Karpas-422 (cell line): ENCODE data around the gene RNF8. TPM values are rescaled to one million over a fixed set of nuclear protein-coding genes. Genes with fewer than 3 reads are reported as not detected.
A peak's percentile ranks its signal among the peaks of the same experiment; 100 is the strongest.
"Not testable (repeated sequence)": the region's sequence is repeated elsewhere in the genome, so short reads cannot be mapped to it uniquely, and the experiment has no call there.

Experiments used
- DNase-seq: peaks from one replicate; pipeline ENCODE4 v3.0.0-alpha.2; 2015
- H2AFZ ChIP-seq: fragments of 200-600 bp; sonication (generic); 2 replicates; pipeline ENCODE4 v1.6.1; 2014; ENCODE audit warnings: antibody characterized with exemption, low read length, mixed read lengths
- H3K27ac ChIP-seq: fragments of 200-600 bp; sonication (generic); 2 replicates; pipeline ENCODE4 v1.5.1; 2014; ENCODE audit warnings: mild to moderate bottlenecking, low read length, moderate library complexity
- H3K27me3 ChIP-seq: fragments of 200-600 bp; sonication (generic); 2 replicates; pipeline ENCODE4 v1.6.1; 2014; ENCODE audit warnings: low read length, mixed read lengths
- H3K36me3 ChIP-seq: fragments of 200-600 bp; sonication (generic); 2 replicates; pipeline ENCODE4 v1.6.1; 2014; ENCODE audit warnings: low read length, mixed read lengths; ENCODE audit not compliant: insufficient read depth
- H3K4me1 ChIP-seq: fragments of 200-600 bp; sonication (generic); 2 replicates; pipeline ENCODE4 v1.6.1; 2014; ENCODE audit warnings: mild to moderate bottlenecking, low read length, mixed read lengths
- H3K4me2 ChIP-seq: fragments of 200-600 bp; sonication (generic); 2 replicates; pipeline ENCODE4 v1.6.1; 2014; ENCODE audit warnings: low read length, low read depth, mild to moderate bottlenecking; ENCODE audit not compliant: poor library complexity, severe bottlenecking
- H3K4me3 ChIP-seq: fragments of 200-600 bp; sonication (generic); 2 replicates; pipeline ENCODE4 v1.5.1; 2014; ENCODE audit warnings: mild to moderate bottlenecking, antibody characterized with exemption, low read length, mixed read lengths
- H3K79me2 ChIP-seq: fragments of 200-600 bp; sonication (generic); 2 replicates; pipeline ENCODE4 v1.6.1; 2014; ENCODE audit warnings: mild to moderate bottlenecking, low read length, mixed read lengths
- H3K9ac ChIP-seq: fragments of 200-600 bp; sonication (generic); 2 replicates; pipeline ENCODE4 v1.6.0; 2014; ENCODE audit warnings: low read length
- H3K9me2 ChIP-seq: fragments of 200-600 bp; sonication (generic), shearing (Covaris generic); replicated peaks from 2 replicates; pipeline ENCODE4 v1.6.0; 2014; ENCODE audit warnings: mild to moderate bottlenecking, low read length, moderate library complexity; ENCODE audit not compliant: insufficient read depth
- H3K9me3 ChIP-seq: fragments of 300-700, 200-600 bp; sonication (generic); 2 replicates; pipeline ENCODE4 v1.6.1; 2014; ENCODE audit warnings: low read length, mixed read lengths
- H4K20me1 ChIP-seq: fragments of 200-600 bp; sonication (generic); 2 replicates; pipeline ENCODE4 v1.6.1; 2014; ENCODE audit warnings: mild to moderate bottlenecking, antibody characterized with exemption, low read length, low read depth; ENCODE audit not compliant: insufficient read depth
- total RNA-seq: library from RNA; depleted of rRNA; stranded (reverse); fragments of >200 nt; shearing (Covaris generic); gene quantifications from 2 replicates; pipeline ENCODE4 v1.2.3, GENCODE V29; 2014; ENCODE audit warnings: low replicate concordance; rRNA removed

Gene RNF8
- 22.5 and 32.7 TPM in 2 replicates for total RNA-seq

DNA sequence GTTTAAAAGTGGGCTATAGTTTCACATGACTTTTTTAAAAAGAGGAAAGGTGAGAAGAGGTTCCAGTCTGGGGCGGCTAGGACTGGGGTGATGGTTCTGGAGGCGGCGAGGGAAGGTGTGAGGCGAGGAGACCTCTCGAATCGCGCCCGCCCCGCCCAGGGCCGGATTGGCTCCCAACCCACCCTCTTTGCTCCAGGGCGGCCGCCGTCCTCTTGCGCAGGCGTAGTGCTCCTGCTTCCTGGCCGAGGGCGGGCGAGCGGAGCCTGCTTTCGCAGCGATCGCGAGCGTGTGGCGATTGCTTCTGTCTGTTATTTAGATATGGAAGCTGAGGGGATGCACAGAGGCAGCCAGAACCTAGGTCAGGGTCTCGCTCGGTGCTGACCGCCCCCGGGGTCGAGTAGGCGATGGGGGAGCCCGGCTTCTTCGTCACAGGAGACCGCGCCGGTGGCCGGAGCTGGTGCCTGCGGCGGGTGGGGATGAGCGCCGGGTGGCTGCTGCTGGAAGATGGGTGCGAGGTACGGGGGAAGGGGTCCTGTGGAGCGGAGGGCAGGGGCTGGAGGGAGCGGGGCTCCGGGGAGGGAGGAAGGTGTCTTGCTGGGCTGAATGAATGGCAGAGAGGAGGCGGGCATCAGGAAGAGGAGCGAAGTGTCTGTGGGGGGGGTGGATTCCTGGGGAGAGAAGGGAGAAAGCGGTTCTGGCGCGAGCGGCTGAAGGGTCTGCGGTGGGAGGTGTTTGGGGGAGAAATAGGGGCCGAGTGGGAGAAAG, at the start of gene RNF8:
TSS of gene RNF8 (plus strand) at position 223 of the 765 bp plus-strand sequence. CDS start at position 405, 182 bp downstream.
- H3K27me3 ChIP-seq: no peaks in the 10 kb centered on the region
- peak within 1 kb of the TSS; percentile 88 for H3K4me2 ChIP-seq
- DNase-seq: peak; percentile 95
- H3K79me2 ChIP-seq: peaks cover 51% of the 10 kb centered on the region
- H3K27ac ChIP-seq: peak within 1 kb of the TSS; percentile 47
- peak within 1 kb of the TSS; percentile 100 for H2AFZ ChIP-seq
- H3K36me3 ChIP-seq: no peaks in the 10 kb centered on the region
- no peaks in the 10 kb centered on the region for H3K9me3 ChIP-seq
- H3K4me3 ChIP-seq: peak within 1 kb of the TSS; percentile 93
- H3K4me1 ChIP-seq: peaks cover 41% of the 10 kb centered on the region
- peaks cover 5% of the 10 kb centered on the region; the same call in 1 of the 2 replicates for H4K20me1 ChIP-seq
- H3K9me2 ChIP-seq: no peaks in the 10 kb centered on the region
- H3K9ac ChIP-seq: peak within 1 kb of the TSS; percentile 93

DNA sequence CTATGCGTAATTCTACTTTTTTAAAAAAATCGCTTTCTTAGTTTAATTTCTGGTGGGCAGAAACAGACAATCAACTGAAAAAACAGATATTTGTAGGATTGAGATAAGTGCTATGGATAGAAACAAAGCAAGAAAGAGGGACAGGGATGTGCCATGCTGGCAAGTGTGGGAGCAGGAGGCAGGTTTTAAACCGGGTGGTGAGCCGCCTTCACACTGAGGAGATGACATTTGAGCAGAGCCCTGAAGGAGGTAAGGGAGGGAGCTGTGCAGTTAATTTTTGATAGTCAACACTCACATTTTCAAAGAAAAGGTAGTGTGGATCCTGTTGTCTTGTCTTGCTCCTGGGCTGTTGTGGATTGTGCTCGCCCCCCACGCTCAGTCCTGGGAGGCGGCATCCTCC, 49.0 kb upstream of the RNF8 start:
- Histone ChIP-seq H3K4me1 (peaks cover 6% of the 10 kb centered on the region; the same call in 1 of the 2 replicates), H3K36me3 (no peaks in the 10 kb centered on the region), H3K4me2 (no peak overlapping the region), H3K79me2 (no peaks in the 10 kb centered on the region), H3K27ac (no peak overlapping the region), H3K9ac (no peak overlapping the region), H3K9me3 (no peaks in the 10 kb centered on the region), H4K20me1 (no peaks in the 10 kb centered on the region), H3K9me2 (no peaks in the 10 kb centered on the region), H3K27me3 (no peaks in the 10 kb centered on the region), H2AFZ (no peak overlapping the region), H3K4me3 (no peak overlapping the region)
- no peak for DNase-seq

GRCh38 chr6:37305841-37306425, 47.9 kb upstream of the RNF8 start:
- Histone ChIP-seq H3K4me1 (peaks cover 6% of the 10 kb centered on the region; the same call in 1 of the 2 replicates), H4K20me1 (no peaks in the 10 kb centered on the region), H3K9me3 (no peaks in the 10 kb centered on the region), H3K9ac (no peak overlapping the region), H3K79me2 (no peaks in the 10 kb centered on the region), H3K4me3 (no peak overlapping the region), H3K4me2 (no peak overlapping the region), H3K27me3 (no peaks in the 10 kb centered on the region), H3K9me2 (no peaks in the 10 kb centered on the region), H2AFZ (no peak overlapping the region), H3K27ac (no peak overlapping the region), H3K36me3 (no peaks in the 10 kb centered on the region)
- no peak for DNase-seq

- Histone ChIP-seq H3K36me3 (no peaks in the 10 kb centered on the region), H3K4me3 (no peak overlapping the region), H3K79me2 (no peaks in the 10 kb centered on the region), H3K27ac (no peak overlapping the region), H3K4me2 (no peak overlapping the region), H3K4me1 (peaks cover 6% of the 10 kb centered on the region; the same call in 1 of the 2 replicates), H4K20me1 (no peaks in the 10 kb centered on the region), H3K9me3 (no peaks in the 10 kb centered on the region), H2AFZ (no peak overlapping the region), H3K27me3 (no peaks in the 10 kb centered on the region), H3K9me2 (no peaks in the 10 kb centered on the region), H3K9ac (no peak overlapping the region)
- no peak for DNase-seq
Measured at GRCh38 chr6:37306624-37307222, 47.1 kb upstream of the RNF8 start.

DNA sequence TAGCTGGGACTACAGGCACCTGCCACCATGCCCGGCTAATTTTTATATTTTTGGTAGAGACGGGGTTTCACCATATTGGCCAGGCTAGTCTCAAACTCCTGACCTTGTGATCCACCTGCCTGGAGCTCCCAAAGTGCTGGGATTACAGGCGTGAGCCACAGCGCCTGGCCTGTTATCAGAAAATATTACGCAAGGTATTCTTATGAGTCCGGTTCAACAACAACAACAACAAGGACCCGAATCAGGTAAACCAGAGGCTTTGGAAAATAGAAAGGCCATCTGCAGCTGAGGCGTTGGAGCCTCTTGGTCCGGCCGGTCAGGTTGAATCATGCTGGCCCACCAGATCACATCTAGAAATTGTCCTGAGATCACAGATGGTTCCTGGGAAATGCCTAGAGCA, 46.3 kb upstream of the RNF8 start:
- H3K9ac ChIP-seq, H4K20me1 ChIP-seq, H3K9me2 ChIP-seq, H3K9me3 ChIP-seq, H3K4me1 ChIP-seq, DNase-seq, H3K27me3 ChIP-seq, H2AFZ ChIP-seq, H3K4me2 ChIP-seq, H3K27ac ChIP-seq, H3K79me2 ChIP-seq, H3K36me3 ChIP-seq, H3K4me3 ChIP-seq: not testable (repeated sequence)

DNA sequence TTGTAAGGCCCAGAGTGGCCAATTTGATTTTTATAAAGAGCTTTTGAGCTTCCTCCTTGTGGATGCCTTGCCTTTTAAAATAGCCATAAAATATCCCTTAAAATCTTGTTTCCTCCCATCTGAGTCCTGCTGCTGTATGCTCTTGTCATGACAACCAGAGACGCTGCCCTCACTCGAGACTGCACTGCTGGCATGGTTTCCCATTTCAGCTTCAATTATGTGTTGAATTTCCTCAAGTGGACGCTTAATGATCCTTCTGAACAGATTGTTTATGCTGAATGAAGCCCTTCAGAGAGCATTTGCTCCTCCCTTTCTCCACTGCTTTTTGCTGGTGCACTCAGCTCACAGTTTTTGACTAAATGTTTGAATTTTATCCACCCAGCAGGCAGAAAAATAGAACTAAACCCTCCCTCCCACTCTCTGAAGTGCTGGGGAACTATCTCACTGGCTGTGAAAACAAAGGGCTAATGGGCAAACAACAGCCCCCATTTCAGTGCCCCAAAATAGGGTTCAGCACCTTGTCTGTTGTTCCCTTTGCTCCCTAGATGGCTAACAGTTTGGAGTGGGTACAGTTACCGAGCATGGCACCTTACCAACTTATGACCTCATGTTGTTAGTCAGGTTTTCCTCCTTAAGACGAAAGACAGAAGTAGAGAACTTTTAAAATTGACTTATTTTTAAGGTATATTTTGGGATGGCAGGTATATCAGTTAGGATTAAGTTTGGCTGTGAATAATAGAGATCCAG, 45.5 kb upstream of the RNF8 start:
- H3K9ac ChIP-seq: no peak overlapping the region
- no peak overlapping the region for H3K4me3 ChIP-seq
- H3K4me1 ChIP-seq: peaks cover 1% of the 10 kb centered on the region; the same call in 1 of the 2 replicates
- H2AFZ ChIP-seq: no peak overlapping the region
- H3K79me2 ChIP-seq: no peaks in the 10 kb centered on the region
- H3K9me2 ChIP-seq: no peaks in the 10 kb centered on the region
- H3K9me3 ChIP-seq: no peaks in the 10 kb centered on the region
- no peaks in the 10 kb centered on the region for H3K27me3 ChIP-seq
- no peak overlapping the region for H3K4me2 ChIP-seq
- no peak for DNase-seq
- H3K36me3 ChIP-seq: no peaks in the 10 kb centered on the region
- no peak overlapping the region for H3K27ac ChIP-seq
- no peaks in the 10 kb centered on the region for H4K20me1 ChIP-seq

DNA sequence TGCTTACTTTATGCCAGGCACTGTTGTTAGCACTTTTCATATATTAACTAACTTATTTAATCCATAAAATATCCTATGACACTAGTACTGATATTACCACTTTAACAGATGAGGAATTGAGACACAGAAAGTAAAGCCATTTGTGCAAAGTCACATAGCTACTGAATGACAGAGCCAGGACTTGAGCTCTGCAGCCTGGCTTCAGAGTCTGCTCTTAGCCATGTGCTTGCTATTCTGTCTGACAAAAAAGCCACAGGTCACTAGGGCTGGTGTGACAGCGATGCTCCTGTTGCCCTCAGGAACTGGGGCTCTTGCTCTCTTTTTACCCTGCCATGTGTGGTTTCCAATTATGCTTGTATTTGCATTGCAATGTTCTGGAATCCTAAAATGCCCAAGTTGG, 44.7 kb upstream of the RNF8 start:
- Histone ChIP-seq H3K9ac (no peak overlapping the region), H2AFZ (no peak overlapping the region), H3K4me1 (no peaks in the 10 kb centered on the region), H3K27me3 (no peaks in the 10 kb centered on the region), H3K27ac (no peak overlapping the region), H3K36me3 (no peaks in the 10 kb centered on the region), H3K9me2 (no peaks in the 10 kb centered on the region), H4K20me1 (no peaks in the 10 kb centered on the region), H3K9me3 (no peaks in the 10 kb centered on the region), H3K4me3 (no peak overlapping the region), H3K79me2 (no peaks in the 10 kb centered on the region), H3K4me2 (no peak overlapping the region)
- DNase-seq: no peak

DNA sequence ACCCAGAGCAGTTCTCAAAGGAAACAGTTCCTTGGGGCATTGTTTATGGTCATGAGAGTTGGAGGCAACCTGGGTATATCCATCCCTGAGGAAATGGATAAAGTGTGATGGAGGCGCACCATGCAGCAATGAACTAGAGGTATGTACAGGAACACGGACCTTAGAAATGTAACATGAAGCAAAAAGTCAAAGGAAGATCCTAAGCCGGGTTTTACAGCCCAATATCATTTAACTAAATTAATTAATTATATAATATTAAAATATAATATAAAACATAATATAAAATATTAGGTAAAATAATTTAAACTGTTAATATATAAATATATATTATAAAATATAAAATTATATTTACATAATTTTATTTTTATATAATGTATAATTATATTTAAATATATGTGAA, 44.1 kb upstream of the RNF8 start:
- Histone ChIP-seq H3K27me3 (no peaks in the 10 kb centered on the region), H3K4me3 (no peak overlapping the region), H4K20me1 (no peaks in the 10 kb centered on the region), H3K9me2 (no peaks in the 10 kb centered on the region), H3K4me2 (no peak overlapping the region), H3K27ac (no peak overlapping the region), H2AFZ (no peak overlapping the region), H3K36me3 (no peaks in the 10 kb centered on the region), H3K79me2 (no peaks in the 10 kb centered on the region), H3K9me3 (no peaks in the 10 kb centered on the region), H3K4me1 (no peaks in the 10 kb centered on the region), H3K9ac (no peak overlapping the region)
- DNase-seq: no peak
